Activated CD4-positive, alpha-beta memory T cell treated with anti-CD3 and anti-CD28 coated beads for 36 hours (primary cell): Measurements from ENCODE around the gene SPTBN4. TPM values are rescaled to one million over a fixed set of nuclear protein-coding genes. Genes with fewer than 3 reads are reported as not detected.
"Not testable (repeated sequence)": the region's sequence is repeated elsewhere in the genome, so short reads cannot be mapped to it uniquely, and the experiment has no call there.

Experiments used
- CTCF ChIA-PET: fragments of 350-600 bp; sonication (Branson Sonifier 250); formaldehyde crosslinking; loops from one replicate; lab custom pipeline; 2021; ENCODE audit warnings: antibody characterized with exemption, inconsistent platforms; lab: Charles Lee
- POLR2A ChIA-PET: fragments of 350-600 bp; sonication (Branson Sonifier 250); formaldehyde crosslinking; loops from one replicate; lab custom pipeline; 2021; ENCODE audit warnings: antibody characterized with exemption; lab: Charles Lee
- DNase-seq: peaks from one replicate; pipeline ENCODE4 v3.0.0-alpha.2; 2020
- H3K27ac Mint-ChIP-seq: one replicate; pipeline ENCODE4 v1.8.0; 2021; ENCODE audit warnings: mixed read lengths
- H3K27me3 Mint-ChIP-seq: one replicate; pipeline ENCODE4 v1.8.0; 2021; ENCODE audit warnings: mixed read lengths
- H3K36me3 Mint-ChIP-seq: one replicate; pipeline ENCODE4 v1.8.0; 2021; ENCODE audit warnings: mixed read lengths
- H3K4me1 Mint-ChIP-seq: one replicate; pipeline ENCODE4 v1.8.0; 2021; ENCODE audit warnings: low read depth, mixed read lengths
- H3K4me3 Mint-ChIP-seq: one replicate; pipeline ENCODE4 v1.8.0; 2021; ENCODE audit warnings: mild to moderate bottlenecking, mixed read lengths
- H3K9me3 Mint-ChIP-seq: one replicate; pipeline ENCODE4 v1.8.0; 2021; ENCODE audit warnings: mixed read lengths
- intact Hi-C: fragments of 100-400 bp; cut with micrococcal nuclease; formaldehyde crosslinking; loops from one replicate; pipeline ENCODE4 v1.15.1; 2023
- total RNA-seq, 2 experiments: library from RNA; stranded (reverse); gene quantifications; one replicate each; pipeline ENCODE4 v1.2.3, GENCODE V29; 2021

The SPTBN4 gene
- total RNA-seq, 2 experiments from 2014 or later, result 0.53 to 1.2 TPM

- ChIA-PET CTCF (interaction anchor here (0.6 to 1.4 kb wide), 6 partner anchors 32 to 579 kb away, joined by 3 to 5 read pairs (median 4); no protein-coding TSS in a partner anchor), POLR2A (no interaction called here)
- Mint-ChIP-seq H3K27me3 (peaks cover 38% of the 10 kb centered on the region), H3K9me3 (no peaks in the 10 kb centered on the region), H3K36me3 (no peaks in the 10 kb centered on the region), H3K27ac (no peak overlapping the region), H3K4me1 (no peaks in the 10 kb centered on the region), H3K4me3 (no peak overlapping the region)
- DNase-seq, result no peak
- intact Hi-C loops, result no loop called here
These were observed 90.2 kb downstream of the SPTBN4 start for GRCh38 chr19:40556953-40557530.

DNA sequence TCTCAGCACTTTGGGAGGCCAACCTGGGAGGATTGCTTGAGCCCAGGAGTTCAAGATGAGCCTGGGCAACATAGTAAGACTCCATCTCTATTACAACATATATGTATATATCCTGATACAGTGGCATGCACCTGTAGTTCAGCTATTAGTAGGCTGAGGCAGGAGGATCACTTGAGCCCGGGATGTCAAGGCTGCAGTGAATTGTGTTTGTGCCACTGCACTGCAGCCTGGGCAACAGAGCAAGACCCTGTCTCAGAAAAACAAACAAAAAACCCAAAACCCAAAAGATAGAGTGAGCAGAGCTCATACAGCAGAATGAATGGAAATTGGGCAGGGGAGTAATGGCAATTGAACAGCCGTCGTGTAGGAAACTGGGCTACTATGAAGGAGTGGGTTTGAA is 92.6 kb downstream of the SPTBN4 start:
- Mint-ChIP-seq H3K27ac (no peak overlapping the region), H3K36me3 (no peaks in the 10 kb centered on the region), H3K9me3 (no peaks in the 10 kb centered on the region), H3K27me3 (peaks cover 26% of the 10 kb centered on the region), H3K4me3 (no peak overlapping the region), H3K4me1 (no peaks in the 10 kb centered on the region)
- intact Hi-C loops, result no loop called here
- ChIA-PET CTCF (interaction anchor here (0.6 to 1.7 kb wide), 2 partner anchors 75 to 96 kb away, joined by 4 to 9 read pairs; no protein-coding TSS in a partner anchor), POLR2A (no interaction called here)
- DNase-seq, result no peak

GRCh38 chr19:40560092-40560507 is 93.3 kb downstream of the SPTBN4 start:
- ChIA-PET POLR2A (no interaction called here), CTCF (interaction anchor here (1.7 kb wide), 1 partner anchor 74 kb away, joined by 9 read pairs; no protein-coding TSS in a partner anchor)
- intact Hi-C loops, result no loop called here
- Mint-ChIP-seq H3K27me3 (peaks cover 22% of the 10 kb centered on the region), H3K36me3 (no peaks in the 10 kb centered on the region), H3K27ac (no peak overlapping the region), H3K4me1 (no peaks in the 10 kb centered on the region), H3K9me3 (no peaks in the 10 kb centered on the region), H3K4me3 (no peak overlapping the region)
- DNase-seq, result no peak

GRCh38 chr19:40561947-40562346 is 95.1 kb downstream of the SPTBN4 start:
- CTCF ChIA-PET, result no interaction called here
- peaks cover 34% of the 10 kb centered on the region for H3K27me3 Mint-ChIP-seq
- H3K36me3 Mint-ChIP-seq, result no peaks in the 10 kb centered on the region
- DNase-seq, result no peak
- H3K27ac Mint-ChIP-seq, result no peak overlapping the region
- no peak overlapping the region for H3K4me3 Mint-ChIP-seq
- POLR2A ChIA-PET, result no interaction called here
- no peaks in the 10 kb centered on the region for H3K9me3 Mint-ChIP-seq
- intact Hi-C loops, result no loop called here
- H3K4me1 Mint-ChIP-seq, result no peaks in the 10 kb centered on the region

- DNase-seq, H3K4me1 Mint-ChIP-seq, H3K4me3 Mint-ChIP-seq, intact Hi-C loops, H3K36me3 Mint-ChIP-seq, H3K27ac Mint-ChIP-seq, H3K9me3 Mint-ChIP-seq, POLR2A ChIA-PET: not testable (repeated sequence)
- H3K27me3 Mint-ChIP-seq, result peaks cover 38% of the 10 kb centered on the region
- CTCF ChIA-PET, result interaction anchor here (1.6 kb wide), 1 partner anchor 41 kb away, joined by 3 read pairs; no protein-coding TSS in a partner anchor
These were observed 97.7 kb downstream of the SPTBN4 start for GRCh38 chr19:40564535-40564934.

DNA sequence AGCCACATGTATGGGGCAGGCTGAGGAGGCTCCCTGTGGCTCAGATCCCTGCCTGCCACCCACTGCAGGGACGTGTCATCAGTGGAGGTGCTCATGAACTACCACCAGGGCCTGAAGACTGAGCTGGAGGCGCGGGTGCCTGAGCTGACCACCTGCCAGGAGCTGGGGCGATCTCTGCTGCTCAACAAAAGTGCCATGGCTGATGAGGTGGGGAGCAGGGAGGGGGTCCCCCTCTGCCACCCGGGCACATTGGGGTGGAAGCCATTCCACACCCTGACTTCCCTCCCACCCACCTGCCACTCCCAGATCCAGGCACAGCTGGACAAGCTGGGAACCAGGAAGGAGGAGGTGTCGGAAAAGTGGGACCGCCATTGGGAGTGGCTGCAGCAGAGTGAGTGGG is 98.6 kb downstream of the SPTBN4 start:
- Mint-ChIP-seq H3K27ac (no peak overlapping the region), H3K4me1 (peaks cover 10% of the 10 kb centered on the region), H3K36me3 (no peaks in the 10 kb centered on the region), H3K4me3 (no peak overlapping the region), H3K27me3 (peaks cover 34% of the 10 kb centered on the region), H3K9me3 (no peaks in the 10 kb centered on the region)
- ChIA-PET POLR2A (no interaction called here), CTCF (interaction anchor here (1.6 kb wide), 1 partner anchor 42 kb away, joined by 3 read pairs; no protein-coding TSS in a partner anchor)
- intact Hi-C loops, result no loop called here
- DNase-seq, result no peak

DNA sequence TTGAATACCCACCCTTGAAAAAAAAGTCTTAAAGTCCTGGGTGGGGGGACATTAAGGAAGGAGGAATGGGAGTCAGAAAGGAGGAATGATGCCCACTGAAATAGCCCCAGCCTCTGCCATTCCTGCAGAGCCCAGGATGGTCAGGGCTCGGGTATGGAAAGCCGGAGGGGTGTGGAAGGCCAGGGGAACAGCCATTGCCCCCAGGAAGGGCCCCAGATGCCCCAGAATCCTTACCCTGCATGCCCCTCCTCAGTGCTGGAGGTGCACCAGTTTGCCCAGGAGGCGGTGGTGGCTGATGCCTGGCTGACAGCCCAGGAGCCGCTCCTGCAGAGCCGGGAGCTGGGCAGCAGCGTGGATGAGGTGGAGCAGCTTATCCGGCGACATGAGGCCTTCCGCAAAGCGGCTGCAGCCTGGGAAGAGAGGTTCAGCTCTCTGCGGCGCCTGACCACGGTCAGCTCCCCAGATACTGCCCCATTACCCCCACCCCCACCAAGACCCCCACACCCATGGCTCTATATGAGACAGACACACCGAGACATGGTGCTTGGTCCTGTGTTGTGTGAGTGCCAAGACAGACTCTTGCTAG is 99.2 kb downstream of the SPTBN4 start:
- Mint-ChIP-seq H3K27ac (no peak overlapping the region), H3K4me3 (no peak overlapping the region), H3K4me1 (peaks cover 15% of the 10 kb centered on the region), H3K9me3 (no peaks in the 10 kb centered on the region), H3K36me3 (no peaks in the 10 kb centered on the region), H3K27me3 (peaks cover 30% of the 10 kb centered on the region)
- intact Hi-C loops, result no loop called here
- no peak for DNase-seq
- POLR2A ChIA-PET, result interaction anchor here (0.6 kb wide), 1 partner anchor 568 kb away, joined by 3 read pairs; no protein-coding TSS in a partner anchor
- CTCF ChIA-PET, result interaction anchor here (1.6 kb wide), 1 partner anchor 43 kb away, joined by 3 read pairs; no protein-coding TSS in a partner anchor

DNA sequence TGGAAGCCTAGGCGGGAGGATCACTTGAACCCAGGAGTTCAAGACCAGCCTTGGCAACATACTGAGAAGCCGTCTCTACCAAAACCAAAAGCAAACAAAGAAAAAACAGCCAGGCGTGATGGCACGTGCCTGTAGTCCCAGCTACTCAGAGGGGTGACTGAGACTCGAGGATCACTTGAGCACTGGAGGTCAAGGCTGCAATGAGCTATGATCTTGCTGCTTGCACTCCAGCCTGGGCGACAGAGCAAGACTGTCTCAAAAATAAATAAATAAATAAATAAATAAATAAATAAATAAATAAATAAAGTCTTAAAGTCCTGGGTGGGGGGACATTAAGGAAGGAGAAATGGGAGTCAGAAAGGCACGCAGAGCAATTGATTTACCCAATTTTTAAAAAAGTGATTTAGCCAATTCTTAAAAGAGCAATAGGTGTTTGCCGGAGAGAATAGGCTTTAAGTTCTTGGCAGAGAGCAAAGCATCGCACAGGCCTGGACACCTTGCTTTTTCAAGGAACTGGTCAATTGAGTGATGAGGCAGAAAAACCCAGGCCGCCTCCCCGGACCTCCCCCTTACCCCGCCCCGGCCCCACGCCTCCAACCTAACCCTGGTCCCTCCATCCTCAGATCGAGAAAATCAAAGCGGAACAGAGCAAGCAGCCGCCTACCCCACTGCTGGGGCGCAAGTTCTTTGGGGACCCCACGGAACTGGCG is 100.4 kb downstream of the SPTBN4 start:
- no peaks in the 10 kb centered on the region for H3K9me3 Mint-ChIP-seq
- intact Hi-C loops, result no loop called here
- peaks cover 26% of the 10 kb centered on the region for H3K27me3 Mint-ChIP-seq
- H3K4me3 Mint-ChIP-seq, result no peak overlapping the region
- ChIA-PET POLR2A (no interaction called here), CTCF (interaction anchor here (1.6 kb wide), 1 partner anchor 18 kb away, joined by 3 read pairs; no protein-coding TSS in a partner anchor)
- H3K4me1 Mint-ChIP-seq, result peaks cover 16% of the 10 kb centered on the region
- no peak for DNase-seq
- no peak overlapping the region for H3K27ac Mint-ChIP-seq
- no peaks in the 10 kb centered on the region for H3K36me3 Mint-ChIP-seq

DNA sequence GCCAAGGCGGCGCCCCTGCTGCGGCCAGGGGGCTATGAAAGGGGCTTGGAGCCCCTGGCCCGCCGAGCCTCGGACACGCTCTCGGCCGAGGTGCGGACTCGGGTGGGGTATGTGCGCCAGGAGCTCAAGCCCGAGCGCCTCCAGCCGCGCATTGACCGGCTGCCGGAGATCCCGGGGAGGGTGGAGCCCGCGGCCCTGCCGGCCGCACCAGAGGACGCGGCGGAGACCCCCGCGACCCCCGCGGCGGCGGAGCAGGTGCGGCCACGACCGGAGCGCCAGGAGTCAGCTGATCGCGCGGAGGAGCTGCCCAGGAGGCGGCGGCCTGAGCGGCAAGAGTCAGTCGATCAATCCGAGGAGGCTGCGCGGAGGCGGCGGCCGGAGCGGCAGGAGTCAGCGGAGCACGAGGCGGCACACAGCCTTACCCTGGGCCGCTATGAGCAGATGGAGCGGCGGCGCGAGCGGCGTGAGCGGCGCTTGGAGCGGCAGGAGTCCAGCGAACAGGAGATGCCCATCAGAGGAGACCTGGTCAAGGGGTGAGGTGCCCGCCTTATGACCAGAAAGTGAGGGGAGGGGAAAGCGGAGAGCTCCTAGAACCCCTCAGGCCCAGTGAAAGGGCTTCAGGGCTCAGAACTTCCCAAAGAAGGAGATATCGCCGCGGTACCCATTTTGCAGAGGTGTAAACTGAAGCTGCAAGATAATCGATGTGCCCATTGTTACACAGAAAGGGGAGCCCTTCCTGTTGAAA is 101.1 kb downstream of the SPTBN4 start:
- intact Hi-C loops, result no loop called here
- H3K27ac Mint-ChIP-seq, result no peak overlapping the region
- no peaks in the 10 kb centered on the region for H3K36me3 Mint-ChIP-seq
- no peak for DNase-seq
- H3K27me3 Mint-ChIP-seq, result peaks cover 26% of the 10 kb centered on the region
- H3K4me1 Mint-ChIP-seq, result peaks cover 16% of the 10 kb centered on the region
- ChIA-PET POLR2A (no interaction called here), CTCF (interaction anchor here (0.9 to 1.6 kb wide), 3 partner anchors 19 to 67 kb away, joined by 3 read pairs; no protein-coding TSS in a partner anchor)
- no peaks in the 10 kb centered on the region for H3K9me3 Mint-ChIP-seq
- no peak overlapping the region for H3K4me3 Mint-ChIP-seq

DNA sequence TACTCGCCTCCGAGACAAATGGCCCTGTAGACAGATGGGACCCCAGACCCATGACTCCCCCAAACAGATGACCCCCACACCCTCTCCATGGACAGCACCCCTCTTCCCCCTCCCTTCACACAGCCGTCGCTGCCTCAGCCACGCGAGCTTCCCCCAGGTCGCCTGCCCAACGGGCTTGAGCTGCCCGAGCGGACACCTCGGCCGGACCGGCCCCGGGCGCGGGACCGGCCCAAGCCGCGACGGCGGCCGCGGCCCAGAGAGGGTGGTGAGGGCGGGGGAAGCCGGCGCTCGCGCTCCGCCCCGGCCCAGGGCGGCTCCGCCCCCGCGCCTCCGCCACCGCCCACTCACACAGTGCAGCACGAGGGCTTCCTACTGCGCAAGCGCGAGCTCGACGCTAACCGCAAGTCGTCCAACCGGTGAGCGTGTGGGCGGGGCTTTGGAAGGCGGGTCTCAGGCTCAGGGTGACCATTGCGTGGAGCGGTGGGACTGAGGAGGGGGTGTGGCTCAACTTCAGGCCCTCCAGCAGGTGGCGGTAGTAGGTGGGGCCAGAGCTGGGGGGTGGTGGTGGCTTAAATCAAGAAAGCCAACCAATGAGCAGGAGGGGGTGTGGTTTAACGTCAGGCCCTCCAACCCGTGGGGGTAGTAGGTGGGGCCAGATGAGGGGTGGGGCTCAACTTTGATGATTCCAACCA is 103.7 kb downstream of the SPTBN4 start:
- H3K4me1 Mint-ChIP-seq, result peaks cover 16% of the 10 kb centered on the region
- peak; percentile 98 for DNase-seq
- H3K9me3 Mint-ChIP-seq, result no peaks in the 10 kb centered on the region
- H3K27me3 Mint-ChIP-seq, result peaks cover 17% of the 10 kb centered on the region
- H3K36me3 Mint-ChIP-seq, result no peaks in the 10 kb centered on the region
- H3K4me3 Mint-ChIP-seq, result peak overlapping the region; percentile 67
- peak overlapping the region; percentile 61 for H3K27ac Mint-ChIP-seq
- ChIA-PET POLR2A (interaction anchor here (0.6 to 1.2 kb wide), 3 partner anchors 33 to 43 kb away, joined by 3 to 4 read pairs (median 4); no protein-coding TSS in a partner anchor), CTCF (interaction anchor here (0.6 to 2.7 kb wide), 9 partner anchors 21 to 150 kb away, joined by 3 to 17 read pairs (median 4); partner anchors contain the start of gene LTBP4)
- intact Hi-C loops, result loop anchor here (1.0 to 2.0 kb wide), 2 partner anchors 44 to 126 kb away; partner anchors contain the start of gene SERTAD3

GRCh38 chr19:40571005-40571318 is 104.2 kb downstream of the SPTBN4 start:
- Mint-ChIP-seq H3K4me3 (peak overlapping the region; percentile 63), H3K27me3 (peaks cover 15% of the 10 kb centered on the region), H3K27ac (peak overlapping the region; percentile 61), H3K36me3 (no peaks in the 10 kb centered on the region), H3K4me1 (peaks cover 17% of the 10 kb centered on the region), H3K9me3 (no peaks in the 10 kb centered on the region)
- no peak for DNase-seq
- intact Hi-C loops, result loop anchor here (2.0 kb wide), 1 partner anchor 44 kb away; no protein-coding TSS in a partner anchor
- ChIA-PET CTCF (interaction anchor here (0.7 to 2.7 kb wide), 8 partner anchors 22 to 150 kb away, joined by 3 to 17 read pairs (median 4); partner anchors contain the start of gene LTBP4), POLR2A (interaction anchor here (0.6 to 1.2 kb wide), 2 partner anchors 33 to 35 kb away, joined by 3 to 4 read pairs; no protein-coding TSS in a partner anchor)
